Vagina (tissue), 2 donors: ENCODE data around the gene SLC17A1. TPM values are rescaled to one million over a fixed set of nuclear protein-coding genes. Genes with fewer than 3 reads are reported as not detected.

Experiments
- DNase-seq, 2 donors: peaks; one replicate each; pipeline ENCODE4 v3.0.0-alpha.2; 2017; ENCODE audit errors: extremely low spot score in 2 of 2
- H3K27ac ChIP-seq: fragments of 200-600 bp; sonication (generic); one replicate; pipeline ENCODE4 v1.5.1; 2019
- H3K27me3 ChIP-seq: fragments of 200-600 bp; sonication (generic); one replicate; pipeline ENCODE4 v1.5.1; 2019
- H3K36me3 ChIP-seq, 2 donors: fragments of 200-600 bp; sonication (generic); one replicate each; pipeline ENCODE4 v1.5.1; 2017 to 2019
- H3K4me1 ChIP-seq: fragments of 200-600 bp; sonication (generic); one replicate; pipeline ENCODE4 v1.5.1; 2019
- H3K4me3 ChIP-seq, 2 donors: fragments of 200-600 bp; sonication (generic); 1 replicate in 1 of 2; 2 replicates in 1 of 2; pipeline ENCODE4 v1.5.1; 2016 to 2019
- H3K9me3 ChIP-seq: fragments of 200-600 bp; sonication (generic); one replicate; pipeline ENCODE4 v1.5.1; 2019
- POLR2A ChIP-seq, 2 donors: fragments of 450-650 bp; IDR thresholded peaks; one replicate each; pipeline ENCODE4 v1.6.1; 2017; ENCODE audit warnings: antibody characterized with exemption in 2 of 2, mild to moderate bottlenecking in 2 of 2, moderate library complexity in 2 of 2
- POLR2AphosphoS5 ChIP-seq, 2 donors: sonication (generic); formaldehyde crosslinking; IDR thresholded peaks; one replicate each; pipeline ENCODE4 v1.9.0; 2017; ENCODE audit warnings: antibody characterized with exemption in 2 of 2, mild to moderate bottlenecking in 2 of 2, low read depth in 1 of 2; ENCODE audit not compliant: insufficient read depth in 1 of 2
- intact Hi-C: fragments of 100-400 bp; cut with DNase I; formaldehyde crosslinking; loops from one replicate; pipeline ENCODE4 v1.15.1; 2023
- total RNA-seq: library from RNA; depleted of rRNA; stranded (reverse); fragments of >200 nt; gene quantifications from one replicate; pipeline ENCODE4 v1.2.3, GENCODE V29; 2016
- TF ChIP-seq, protein P1 (sequence below), 3 experiments: fragments of 450-650 bp in 2 of 3; fragments of 200-600 bp in 1 of 3; sonication (generic) in 1 of 3; IDR thresholded peaks; one replicate each; pipeline ENCODE4 v1.5.1; 2017 to 2019; ENCODE audit warnings: antibody characterized with exemption in 3 of 3, mild to moderate bottlenecking in 2 of 3, moderate library complexity in 2 of 3

SLC17A1 gene
- total RNA-seq, 1 donor from 2014 or later, result not detected

DNA sequence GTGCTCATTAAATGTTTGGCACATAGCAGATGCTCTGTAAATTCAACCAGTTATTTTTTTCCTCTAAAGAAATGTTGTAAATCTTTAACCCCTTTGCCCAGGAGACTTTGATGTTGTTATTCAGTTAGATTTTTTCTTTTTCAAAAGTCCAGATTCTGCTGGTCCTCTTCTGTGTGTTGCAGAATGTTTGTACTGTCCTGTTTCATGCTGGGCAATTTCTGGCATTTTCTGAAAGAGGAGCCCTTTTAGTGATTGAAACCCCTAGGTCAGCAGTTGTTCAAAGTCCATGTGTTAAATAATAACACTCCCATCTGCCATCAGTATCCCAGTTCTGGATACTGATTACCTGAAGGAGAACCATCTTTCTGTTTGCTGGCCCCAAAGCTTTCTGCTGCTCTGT is 1.3 kb upstream of the SLC17A1 start:
- no peaks in the 10 kb centered on the region for H3K4me1 ChIP-seq
- intact Hi-C loops, result no loop called here

GRCh38 chr6:25832670-25833069 is 818 bp upstream of the SLC17A1 start:
- no peak for DNase-seq
- TF ChIP-seq POLR2A (IDR thresholded peaks at IDR 0.05) (no peak), POLR2AphosphoS5 (IDR thresholded peaks at IDR 0.05; ENCODE audit: insufficient read depth in 1 of 2, low read depth in 1 of 2) (no peak)
- TF ChIP-seq, protein P1, sequence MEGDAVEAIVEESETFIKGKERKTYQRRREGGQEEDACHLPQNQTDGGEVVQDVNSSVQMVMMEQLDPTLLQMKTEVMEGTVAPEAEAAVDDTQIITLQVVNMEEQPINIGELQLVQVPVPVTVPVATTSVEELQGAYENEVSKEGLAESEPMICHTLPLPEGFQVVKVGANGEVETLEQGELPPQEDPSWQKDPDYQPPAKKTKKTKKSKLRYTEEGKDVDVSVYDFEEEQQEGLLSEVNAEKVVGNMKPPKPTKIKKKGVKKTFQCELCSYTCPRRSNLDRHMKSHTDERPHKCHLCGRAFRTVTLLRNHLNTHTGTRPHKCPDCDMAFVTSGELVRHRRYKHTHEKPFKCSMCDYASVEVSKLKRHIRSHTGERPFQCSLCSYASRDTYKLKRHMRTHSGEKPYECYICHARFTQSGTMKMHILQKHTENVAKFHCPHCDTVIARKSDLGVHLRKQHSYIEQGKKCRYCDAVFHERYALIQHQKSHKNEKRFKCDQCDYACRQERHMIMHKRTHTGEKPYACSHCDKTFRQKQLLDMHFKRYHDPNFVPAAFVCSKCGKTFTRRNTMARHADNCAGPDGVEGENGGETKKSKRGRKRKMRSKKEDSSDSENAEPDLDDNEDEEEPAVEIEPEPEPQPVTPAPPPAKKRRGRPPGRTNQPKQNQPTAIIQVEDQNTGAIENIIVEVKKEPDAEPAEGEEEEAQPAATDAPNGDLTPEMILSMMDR (IDR thresholded peaks at IDR 0.05), result no peak
- Histone ChIP-seq H3K36me3 (no peaks in the 10 kb centered on the region), H3K9me3 (no peaks in the 10 kb centered on the region), H3K4me1 (no peaks in the 10 kb centered on the region), H3K4me3 (no peak overlapping the region), H3K27ac (no peak overlapping the region), H3K27me3 (no peaks in the 10 kb centered on the region)
- intact Hi-C loops, result no loop called here

More for the DNA sequence above, 1.3 kb upstream of the SLC17A1 start:
- Histone ChIP-seq H3K27ac (no peak overlapping the region), H3K27me3 (no peaks in the 10 kb centered on the region), H3K9me3 (no peaks in the 10 kb centered on the region), H3K4me3 (no peak overlapping the region), H3K36me3 (no peaks in the 10 kb centered on the region)
- no peak for DNase-seq
- no peak for TF ChIP-seq POLR2A (IDR thresholded peaks at IDR 0.05)
- TF ChIP-seq POLR2AphosphoS5 (IDR thresholded peaks at IDR 0.05; ENCODE audit: insufficient read depth in 1 of 2, low read depth in 1 of 2), result no peak
- TF ChIP-seq, protein P1 (IDR thresholded peaks at IDR 0.05), result no peak

DNA sequence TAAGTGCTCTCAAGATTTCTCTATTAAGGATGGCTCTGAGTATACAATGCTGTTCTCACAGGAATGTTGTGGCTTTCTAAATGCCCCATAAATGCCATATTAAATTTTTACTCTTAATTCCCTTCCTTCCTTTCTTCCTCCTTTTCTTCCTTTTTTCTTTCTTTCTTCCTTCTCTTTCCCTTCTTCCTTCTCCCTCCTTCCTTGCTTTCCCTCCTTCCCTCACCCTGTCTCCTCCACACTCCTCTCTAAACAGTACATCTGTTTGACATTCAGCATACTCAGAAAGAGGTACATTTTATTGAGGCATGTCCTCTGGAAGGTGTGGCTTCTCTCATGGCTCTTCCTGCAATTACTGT is 433 bp upstream of the SLC17A1 start:
- no peaks in the 10 kb centered on the region for H3K27me3 ChIP-seq
- H3K4me3 ChIP-seq, result no peak overlapping the region
- TF ChIP-seq POLR2A (IDR thresholded peaks at IDR 0.05), result no peak
- TF ChIP-seq, protein P1 (IDR thresholded peaks at IDR 0.05), result no peak
- no peak for TF ChIP-seq POLR2AphosphoS5 (IDR thresholded peaks at IDR 0.05; ENCODE audit: insufficient read depth in 1 of 2, low read depth in 1 of 2)
- no peak for DNase-seq
- no peaks in the 10 kb centered on the region for H3K9me3 ChIP-seq
- intact Hi-C loops, result no loop called here
- no peaks in the 10 kb centered on the region for H3K4me1 ChIP-seq
- H3K36me3 ChIP-seq, result no peaks in the 10 kb centered on the region
- no peak overlapping the region for H3K27ac ChIP-seq

- intact Hi-C loops, result no loop called here
- Histone ChIP-seq H3K27ac (no peak overlapping the region), H3K4me1 (no peaks in the 10 kb centered on the region), H3K4me3 (no peak overlapping the region), H3K36me3 (no peaks in the 10 kb centered on the region), H3K9me3 (no peaks in the 10 kb centered on the region), H3K27me3 (no peaks in the 10 kb centered on the region)
- no peak for TF ChIP-seq POLR2AphosphoS5 (IDR thresholded peaks at IDR 0.05; ENCODE audit: insufficient read depth in 1 of 2, low read depth in 1 of 2)
- TF ChIP-seq, protein P1 (IDR thresholded peaks at IDR 0.05), result no peak
- TF ChIP-seq POLR2A (IDR thresholded peaks at IDR 0.05), result no peak
- DNase-seq, result no peak
These were observed 1.4 kb downstream of the SLC17A1 start for GRCh38 chr6:25830458-25830857.

DNA sequence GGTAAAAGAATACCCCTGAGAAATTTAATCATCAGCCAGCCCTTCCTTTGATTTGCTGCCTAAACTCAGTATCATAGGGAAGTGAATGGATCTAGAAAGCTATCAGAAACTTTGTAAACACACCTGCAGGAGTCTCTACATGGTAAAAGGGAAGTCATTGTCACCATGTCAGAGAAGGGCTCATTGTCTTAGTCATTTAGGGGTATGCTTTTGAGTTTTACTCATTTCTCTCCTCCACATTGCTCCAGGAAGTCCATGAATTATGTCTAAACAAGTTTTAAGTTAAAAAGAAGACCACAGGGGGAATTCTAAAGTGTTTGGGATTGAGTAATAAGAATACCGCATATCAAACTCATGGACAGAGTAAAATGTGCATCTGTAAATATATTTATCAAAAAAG is 2.5 kb downstream of the SLC17A1 start:
- TF ChIP-seq POLR2A (IDR thresholded peaks at IDR 0.05), result no peak
- TF ChIP-seq, protein P1 (IDR thresholded peaks at IDR 0.05), result no peak
- no peak for TF ChIP-seq POLR2AphosphoS5 (IDR thresholded peaks at IDR 0.05; ENCODE audit: insufficient read depth in 1 of 2, low read depth in 1 of 2)
- H3K9me3 ChIP-seq, result no peaks in the 10 kb centered on the region
- no peaks in the 10 kb centered on the region for H3K27me3 ChIP-seq
- no peak overlapping the region for H3K27ac ChIP-seq
- intact Hi-C loops, result no loop called here
- H3K4me3 ChIP-seq, result no peak overlapping the region
- DNase-seq, result no peak
- no peaks in the 10 kb centered on the region for H3K4me1 ChIP-seq
- H3K36me3 ChIP-seq, result no peaks in the 10 kb centered on the region
